WTC11 (cell line): Measurements from ENCODE around the gene TTC39B. TPM values are rescaled to one million over a fixed set of nuclear protein-coding genes. Genes with fewer than 3 reads are reported as not detected.
A peak's percentile ranks its signal among the peaks of the same experiment; 100 is the strongest.

Experiments used
- ATAC-seq: fragments of 200-7000 bp; cut with Tn5 transposase; 2 replicates; pipeline ENCODE4 v1.10.0; 2021; ENCODE audit warnings: mild to moderate bottlenecking, moderate library complexity
- CTCF ChIA-PET: fragments of 300-600 bp; sonication (Branson Sonifier 250); formaldehyde crosslinking; loops from one replicate; lab custom pipeline; 2021; ENCODE audit warnings: antibody characterized with exemption; lab: Charles Lee
- POLR2A ChIA-PET: fragments of 350-600 bp; sonication (Branson Sonifier 250); formaldehyde crosslinking; loops from one replicate; lab custom pipeline; 2021; ENCODE audit warnings: antibody characterized with exemption; lab: Charles Lee
- DNase-seq: peaks from one replicate; pipeline ENCODE4 v3.0.0; 2021; ENCODE audit warnings: low spot score
- H3K27ac Mint-ChIP-seq: 2 replicates; pipeline ENCODE4 v1.8.0; 2021; ENCODE audit warnings: mixed read lengths
- H3K27me3 Mint-ChIP-seq: 2 replicates; pipeline ENCODE4 v1.8.0; 2021; ENCODE audit warnings: low read depth, mild to moderate bottlenecking, moderate library complexity, mixed read lengths
- H3K36me3 Mint-ChIP-seq: 2 replicates; pipeline ENCODE4 v1.8.0; 2021; ENCODE audit warnings: mixed read lengths
- H3K4me1 Mint-ChIP-seq: 2 replicates; pipeline ENCODE4 v1.8.0; 2022; ENCODE audit warnings: mixed read lengths
- H3K4me3 Mint-ChIP-seq: 2 replicates; pipeline ENCODE4 v1.8.0; 2021; ENCODE audit warnings: mild to moderate bottlenecking, moderate library complexity, mixed read lengths
- H3K9me3 Mint-ChIP-seq: 2 replicates; pipeline ENCODE4 v1.8.0; 2021; ENCODE audit warnings: mixed read lengths
- AFF4 ChIP-seq: sonication (generic); formaldehyde crosslinking; IDR thresholded peaks from 2 replicates; pipeline ENCODE4 v1.8.1; 2023; ENCODE audit warnings: mild to moderate bottlenecking, missing genetic modification reagents, borderline replicate concordance
- ATF6 ChIP-seq: sonication (generic); formaldehyde crosslinking; IDR thresholded peaks from 2 replicates; pipeline ENCODE4 v1.8.1; 2023; ENCODE audit warnings: mild to moderate bottlenecking, missing genetic modification reagents
- CREB1 ChIP-seq: sonication (generic); formaldehyde crosslinking; IDR thresholded peaks from 2 replicates; pipeline ENCODE4 v1.8.0; 2023; ENCODE audit warnings: mild to moderate bottlenecking, missing genetic modification reagents
- CREM ChIP-seq: sonication (generic); formaldehyde crosslinking; IDR thresholded peaks from 2 replicates; pipeline ENCODE4 v1.8.1; 2022; ENCODE audit warnings: mild to moderate bottlenecking, missing genetic modification reagents, moderate library complexity
- E2F1 ChIP-seq: sonication (generic); formaldehyde crosslinking; IDR thresholded peaks from 2 replicates; pipeline ENCODE4 v1.8.0; 2022; ENCODE audit warnings: mild to moderate bottlenecking, missing genetic modification reagents
- IRF1 ChIP-seq: sonication (generic); formaldehyde crosslinking; IDR thresholded peaks from 2 replicates; pipeline ENCODE4 v1.8.0; 2023; ENCODE audit warnings: missing genetic modification reagents
- IRF2 ChIP-seq: sonication (generic); formaldehyde crosslinking; IDR thresholded peaks from 2 replicates; pipeline ENCODE4 v1.8.0; 2022; ENCODE audit warnings: low read depth, missing genetic modification reagents, borderline replicate concordance
- NR1H2 ChIP-seq: sonication (generic); formaldehyde crosslinking; IDR thresholded peaks from 2 replicates; pipeline ENCODE4 v1.9.0; 2021; ENCODE audit warnings: mild to moderate bottlenecking, moderate library complexity, missing genetic modification reagents
- RELA ChIP-seq: sonication (generic); formaldehyde crosslinking; IDR thresholded peaks from 2 replicates; pipeline ENCODE4 v1.8.1; 2022; ENCODE audit warnings: missing genetic modification reagents, mild to moderate bottlenecking, borderline replicate concordance
- SP1 ChIP-seq: sonication (generic); formaldehyde crosslinking; conservative IDR thresholded peaks from 2 replicates; pipeline ENCODE4 v1.8.1; 2022; ENCODE audit warnings: missing genetic modification reagents
- USF1 ChIP-seq: sonication (generic); formaldehyde crosslinking; IDR thresholded peaks from 2 replicates; pipeline ENCODE4 v1.8.0; 2022; ENCODE audit warnings: mild to moderate bottlenecking, missing genetic modification reagents
- USF2 ChIP-seq: sonication (generic); formaldehyde crosslinking; IDR thresholded peaks from 2 replicates; pipeline ENCODE4 v1.8.1; 2023; ENCODE audit warnings: mild to moderate bottlenecking, missing genetic modification reagents, moderate library complexity
- ZBTB21 ChIP-seq: sonication (generic); formaldehyde crosslinking; IDR thresholded peaks from 2 replicates; pipeline ENCODE4 v1.8.1; 2023; ENCODE audit warnings: mild to moderate bottlenecking, missing genetic modification reagents, borderline replicate concordance
- ZBTB43 ChIP-seq: sonication (generic); formaldehyde crosslinking; IDR thresholded peaks from 2 replicates; pipeline ENCODE4 v1.8.1; 2023; ENCODE audit warnings: mild to moderate bottlenecking, missing genetic modification reagents
- ZNF138 ChIP-seq: sonication (generic); formaldehyde crosslinking; conservative IDR thresholded peaks from 2 replicates; pipeline ENCODE4 v1.8.1; 2022; ENCODE audit warnings: mild to moderate bottlenecking, moderate library complexity, missing genetic modification reagents
- ZNF263 ChIP-seq: sonication (generic); formaldehyde crosslinking; IDR thresholded peaks from 2 replicates; pipeline ENCODE4 v1.8.1; 2022; ENCODE audit warnings: low read depth, mild to moderate bottlenecking, moderate library complexity, missing genetic modification reagents
- ZNF281 ChIP-seq: sonication (generic); formaldehyde crosslinking; IDR thresholded peaks from 2 replicates; pipeline ENCODE4 v1.8.0; 2023; ENCODE audit warnings: mild to moderate bottlenecking, missing genetic modification reagents
- ZNF423 ChIP-seq: fragments of 250-450 bp; sonication (Bioruptor Pico); IDR thresholded peaks from 2 replicates; pipeline ENCODE4 v2.1.2; 2022; ENCODE audit warnings: mild to moderate bottlenecking, moderate library complexity
- total RNA-seq: library from RNA; stranded (reverse); gene quantifications from 3 replicates; pipeline ENCODE4 v1.2.3, GENCODE V29; 2021

TTC39B gene
- total RNA-seq, 1 experiment from 2014 or later, result 12.5 TPM

GRCh38 chr9:15150939-15151338 is 156.1 kb downstream of the TTC39B start (continued):
- TF ChIP-seq NR1H2 (CRISPR knock-in tag), result no peak
- TF ChIP-seq, all 79 proteins: peak for 0

- no peak overlapping the region for H3K27ac Mint-ChIP-seq
- POLR2A ChIA-PET, result no interaction called here
- CTCF ChIA-PET, result interaction anchor here (0.8 to 1.5 kb wide), 2 partner anchors 14 to 82 kb away, joined by 5 read pairs; no protein-coding TSS in a partner anchor
- no peak for TF ChIP-seq ZNF423 (CRISPR knock-in tag)
- no peak for TF ChIP-seq USF2 (CRISPR knock-in tag)
- TF ChIP-seq IRF2, result no peak
- TF ChIP-seq RELA (CRISPR knock-in tag), result no peak
- no peak for TF ChIP-seq AFF4
- TF ChIP-seq, all 79 proteins: peak for 0
- Mint-ChIP-seq H3K36me3 (no peaks in the 10 kb centered on the region), H3K4me1 (peaks cover 25% of the 10 kb centered on the region), H3K27me3 (no peaks in the 10 kb centered on the region), H3K4me3 (no peak overlapping the region), H3K9me3 (0 out of 2 replicates have a peak, but pooled peaks cover 4% of the 10 kb centered on the region)
- no peak for ATAC-seq
- no peak for DNase-seq
These were observed 157.6 kb downstream of the TTC39B start for GRCh38 chr9:15149450-15149849.

GRCh38 chr9:15146268-15146700 is 160.7 kb downstream of the TTC39B start:
- Mint-ChIP-seq H3K4me1 (peaks cover 38% of the 10 kb centered on the region), H3K27me3 (no peaks in the 10 kb centered on the region), H3K36me3 (0 out of 2 replicates have a peak, but pooled peaks cover under 1% of the 10 kb centered on the region), H3K9me3 (0 out of 2 replicates have a peak, but pooled peaks cover 3% of the 10 kb centered on the region), H3K27ac (no peak overlapping the region), H3K4me3 (no peak overlapping the region)
- ATAC-seq (peak; percentile 32), DNase-seq (no peak)
- POLR2A ChIA-PET, result interaction anchor here (0.6 kb wide), 1 partner anchor 214 kb away, joined by 7 read pairs; no protein-coding TSS in a partner anchor
- CTCF ChIA-PET, result interaction anchor here (0.6 kb wide), 1 partner anchor 387 kb away, joined by 4 read pairs; no protein-coding TSS in a partner anchor
- no peak for TF ChIP-seq CREM (CRISPR knock-in tag)
- no peak for TF ChIP-seq ZBTB43 (CRISPR knock-in tag)
- TF ChIP-seq ZBTB21 (CRISPR knock-in tag), result no peak
- no peak for TF ChIP-seq IRF1 (CRISPR knock-in tag)
- no peak for TF ChIP-seq ZNF138 (CRISPR knock-in tag)
- TF ChIP-seq SP1, result no peak
- no peak for TF ChIP-seq USF1
- no peak for TF ChIP-seq CREB1 (CRISPR knock-in tag)
- TF ChIP-seq ZNF281 (CRISPR knock-in tag), result no peak
- TF ChIP-seq ATF6 (CRISPR knock-in tag), result no peak
- TF ChIP-seq ZNF263 (CRISPR knock-in tag), result no peak
- no peak for TF ChIP-seq E2F1 (CRISPR knock-in tag)
